ENCODE measurements around the gene SPON2.

- TF ChIP-seq CTCF (optimal IDR thresholded peaks at IDR 0.05 in 1 of 3, IDR thresholded peaks at IDR 0.05 in 1 of 3, conservative IDR thresholded peaks at IDR 0.05 in 1 of 3; ENCODE audit: extremely low read depth in 1 of 3, insufficient read depth in 2 of 3, low read length in 3 of 3) (no peak), EZH2 (IDR thresholded peaks at IDR 0.05; ENCODE audit: low read length) (no peak)
These were observed 7.3 kb downstream of the SPON2 start for GRCh38 chr4:1164956-1165545.

All from keratinocyte (primary cell).